ES-I3 (cell line): ENCODE data around the gene RFX3.

ENCODE experiments used
- H3K36me3 ChIP-seq: 2 replicates; pipeline ENCODE4 v1.6.1; 2013; ENCODE audit warnings: mild to moderate bottlenecking, low read length, control low read depth, moderate library complexity; ENCODE audit not compliant: insufficient read depth
- H3K4me1 ChIP-seq: 2 replicates; pipeline ENCODE4 v1.6.1; 2013; ENCODE audit warnings: mild to moderate bottlenecking, control low read depth, low read length; ENCODE audit not compliant: insufficient read depth
- H3K9ac ChIP-seq: 2 replicates; pipeline ENCODE4 v1.6.1; 2013; ENCODE audit warnings: low read depth, mild to moderate bottlenecking, low read length, moderate library complexity
- H3K9me3 ChIP-seq: 2 replicates; pipeline ENCODE4 v1.6.1; 2013; ENCODE audit warnings: mild to moderate bottlenecking, low read length, moderate library complexity; ENCODE audit not compliant: control insufficient read depth, insufficient read depth

Gene RFX3

GRCh38 chr9:3451956-3452355 is 73.8 kb downstream of the RFX3 start:
- H3K9me3 ChIP-seq: no peaks in the 10 kb centered on the region
- no peak overlapping the region for H3K9ac ChIP-seq
- H3K36me3 ChIP-seq: no peaks in the 10 kb centered on the region
- peaks cover 4% of the 10 kb centered on the region; the same call in 1 of the 2 replicates for H3K4me1 ChIP-seq

GRCh38 chr9:3447788-3448187 is 78.0 kb downstream of the RFX3 start:
- Histone ChIP-seq H3K9me3 (no peaks in the 10 kb centered on the region), H3K4me1 (no peaks in the 10 kb centered on the region)

GRCh38 chr9:3447143-3447542 is 78.7 kb downstream of the RFX3 start:
- no peaks in the 10 kb centered on the region for H3K9me3 ChIP-seq
- no peaks in the 10 kb centered on the region for H3K4me1 ChIP-seq
- H3K36me3 ChIP-seq: no peaks in the 10 kb centered on the region
- H3K9ac ChIP-seq: no peak overlapping the region

More at GRCh38 chr9:3447788-3448187, 78.0 kb downstream of the RFX3 start:
- Histone ChIP-seq H3K9ac (no peak overlapping the region), H3K36me3 (no peaks in the 10 kb centered on the region)

GRCh38 chr9:3446313-3446712 is 79.5 kb downstream of the RFX3 start:
- H3K9me3 ChIP-seq: no peaks in the 10 kb centered on the region
- H3K36me3 ChIP-seq: no peaks in the 10 kb centered on the region
- H3K9ac ChIP-seq: no peak overlapping the region
- H3K4me1 ChIP-seq: no peaks in the 10 kb centered on the region

GRCh38 chr9:3444016-3444415 is 81.8 kb downstream of the RFX3 start:
- H3K36me3 ChIP-seq: no peaks in the 10 kb centered on the region
- no peaks in the 10 kb centered on the region for H3K4me1 ChIP-seq
- H3K9me3 ChIP-seq: no peaks in the 10 kb centered on the region
- no peak overlapping the region for H3K9ac ChIP-seq

GRCh38 chr9:3441197-3441816 is 84.5 kb downstream of the RFX3 start:
- Histone ChIP-seq H3K4me1 (no peaks in the 10 kb centered on the region), H3K9me3 (no peaks in the 10 kb centered on the region), H3K9ac (no peak overlapping the region), H3K36me3 (no peaks in the 10 kb centered on the region)

- Histone ChIP-seq H3K36me3 (no peaks in the 10 kb centered on the region), H3K4me1 (no peaks in the 10 kb centered on the region), H3K9ac (no peak overlapping the region), H3K9me3 (no peaks in the 10 kb centered on the region)
Measured at GRCh38 chr9:3436629-3437420, 89.0 kb downstream of the RFX3 start.

GRCh38 chr9:3435732-3436131 is 90.1 kb downstream of the RFX3 start:
- no peaks in the 10 kb centered on the region for H3K36me3 ChIP-seq
- no peak overlapping the region for H3K9ac ChIP-seq
- no peaks in the 10 kb centered on the region for H3K9me3 ChIP-seq
- no peaks in the 10 kb centered on the region for H3K4me1 ChIP-seq

GRCh38 chr9:3434594-3434993 is 91.2 kb downstream of the RFX3 start:
- no peaks in the 10 kb centered on the region for H3K36me3 ChIP-seq

GRCh38 chr9:3433754-3434153 is 92.0 kb downstream of the RFX3 start:
- Histone ChIP-seq H3K4me1 (no peaks in the 10 kb centered on the region), H3K9ac (no peak overlapping the region), H3K36me3 (no peaks in the 10 kb centered on the region), H3K9me3 (no peaks in the 10 kb centered on the region)

More at GRCh38 chr9:3434594-3434993, 91.2 kb downstream of the RFX3 start:
- no peaks in the 10 kb centered on the region for H3K9me3 ChIP-seq
- H3K4me1 ChIP-seq: no peaks in the 10 kb centered on the region
- H3K9ac ChIP-seq: no peak overlapping the region

GRCh38 chr9:3433066-3433465 is 92.7 kb downstream of the RFX3 start:
- Histone ChIP-seq H3K36me3 (no peaks in the 10 kb centered on the region), H3K9ac (no peak overlapping the region), H3K9me3 (no peaks in the 10 kb centered on the region), H3K4me1 (no peaks in the 10 kb centered on the region)

GRCh38 chr9:3431890-3432289 is 93.9 kb downstream of the RFX3 start:
- Histone ChIP-seq H3K4me1 (no peaks in the 10 kb centered on the region), H3K9ac (no peak overlapping the region), H3K9me3 (no peaks in the 10 kb centered on the region), H3K36me3 (no peaks in the 10 kb centered on the region)

- Histone ChIP-seq H3K36me3 (no peaks in the 10 kb centered on the region), H3K4me1 (no peaks in the 10 kb centered on the region), H3K9ac (no peak overlapping the region), H3K9me3 (no peaks in the 10 kb centered on the region)
Measured at GRCh38 chr9:3419893-3420292, 105.9 kb downstream of the RFX3 start.

- Histone ChIP-seq H3K36me3 (no peaks in the 10 kb centered on the region), H3K9ac (no peak overlapping the region), H3K9me3 (no peaks in the 10 kb centered on the region), H3K4me1 (no peaks in the 10 kb centered on the region)
Measured at GRCh38 chr9:3415906-3416305, 109.9 kb downstream of the RFX3 start.

- Histone ChIP-seq H3K9me3 (no peaks in the 10 kb centered on the region), H3K9ac (no peak overlapping the region), H3K4me1 (no peaks in the 10 kb centered on the region), H3K36me3 (no peaks in the 10 kb centered on the region)
Measured at GRCh38 chr9:3413984-3414383, 111.8 kb downstream of the RFX3 start.
